Measurements from ENCODE around the gene GCN1.

DNA sequence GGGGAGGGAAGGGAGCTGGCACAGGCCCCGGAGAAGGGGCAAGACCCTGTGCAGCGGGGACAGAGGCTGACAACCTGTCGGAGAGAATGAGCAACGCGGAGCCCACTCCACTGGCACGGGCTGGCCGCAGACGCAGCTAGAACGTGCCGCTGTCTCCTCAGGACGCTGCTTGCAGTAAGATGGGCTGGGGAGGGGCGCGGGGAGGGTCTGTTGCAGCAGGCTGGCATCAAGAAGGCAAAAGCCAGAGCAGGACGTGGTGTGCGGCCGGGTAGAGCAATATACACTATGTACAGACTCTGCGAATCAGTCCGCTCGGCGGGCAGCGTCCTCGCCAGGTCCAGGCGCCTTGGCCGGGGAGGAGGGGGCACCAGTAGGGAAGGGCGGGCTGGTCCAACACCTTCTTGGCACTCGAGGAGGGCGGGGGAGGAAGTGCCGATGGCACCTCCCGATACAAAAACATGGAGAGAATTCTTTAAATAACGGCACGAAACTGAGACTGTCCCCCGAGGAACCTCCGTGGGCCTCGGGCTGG, 97.8 kb downstream of the GCN1 start:
- TF ChIP-seq, protein P1, sequence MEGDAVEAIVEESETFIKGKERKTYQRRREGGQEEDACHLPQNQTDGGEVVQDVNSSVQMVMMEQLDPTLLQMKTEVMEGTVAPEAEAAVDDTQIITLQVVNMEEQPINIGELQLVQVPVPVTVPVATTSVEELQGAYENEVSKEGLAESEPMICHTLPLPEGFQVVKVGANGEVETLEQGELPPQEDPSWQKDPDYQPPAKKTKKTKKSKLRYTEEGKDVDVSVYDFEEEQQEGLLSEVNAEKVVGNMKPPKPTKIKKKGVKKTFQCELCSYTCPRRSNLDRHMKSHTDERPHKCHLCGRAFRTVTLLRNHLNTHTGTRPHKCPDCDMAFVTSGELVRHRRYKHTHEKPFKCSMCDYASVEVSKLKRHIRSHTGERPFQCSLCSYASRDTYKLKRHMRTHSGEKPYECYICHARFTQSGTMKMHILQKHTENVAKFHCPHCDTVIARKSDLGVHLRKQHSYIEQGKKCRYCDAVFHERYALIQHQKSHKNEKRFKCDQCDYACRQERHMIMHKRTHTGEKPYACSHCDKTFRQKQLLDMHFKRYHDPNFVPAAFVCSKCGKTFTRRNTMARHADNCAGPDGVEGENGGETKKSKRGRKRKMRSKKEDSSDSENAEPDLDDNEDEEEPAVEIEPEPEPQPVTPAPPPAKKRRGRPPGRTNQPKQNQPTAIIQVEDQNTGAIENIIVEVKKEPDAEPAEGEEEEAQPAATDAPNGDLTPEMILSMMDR (IDR thresholded peaks at IDR 0.05), result no peak
- TF ChIP-seq POLR2A (IDR thresholded peaks at IDR 0.05), result no peak
- no peak for TF ChIP-seq POLR2AphosphoS5 (IDR thresholded peaks at IDR 0.05)

Data from prostate gland (tissue), 2 donors.